Cardiac muscle cell (in vitro differentiated cells and primary cell): ENCODE results near the gene STS. TPM values are rescaled to one million over a fixed set of nuclear protein-coding genes. Genes with fewer than 3 reads are reported as not detected.

Experiments used
- DNase-seq, 2 donors: peaks; one replicate each; pipeline versions ENCODE4 v3.0.0 to v3.0.0-alpha.2; 2010 to 2017; ENCODE audit warnings: low read depth in 1 of 2, low spot score in 1 of 2
- H3K27ac ChIP-seq: fragments of 200-600 bp; sonication (generic); 2 replicates; pipeline ENCODE4 v1.5.1; 2016
- H3K27me3 ChIP-seq: fragments of 200-600 bp; sonication (generic); 2 replicates; pipeline ENCODE4 v1.6.0; 2016; ENCODE audit warnings: control low read depth
- H3K36me3 ChIP-seq: fragments of 200-600 bp; sonication (generic); 2 replicates; pipeline ENCODE4 v1.5.1; 2016; ENCODE audit warnings: control low read depth
- H3K4me1 ChIP-seq: fragments of 200-600 bp; sonication (generic); 2 replicates; pipeline ENCODE4 v1.8.1; 2017; ENCODE audit warnings: low read depth, mild to moderate bottlenecking, mixed run types
- H3K4me3 ChIP-seq: fragments of 200-600 bp; sonication (generic); 2 replicates; pipeline ENCODE4 v1.5.1; 2016; ENCODE audit warnings: mild to moderate bottlenecking
- H3K9me3 ChIP-seq: fragments of 200-600 bp; sonication (generic); 2 replicates; pipeline ENCODE4 v1.5.1; 2017; ENCODE audit warnings: low read depth, mild to moderate bottlenecking, control low read depth
- polyA plus RNA-seq: library from polyadenylated mRNA; unstranded; fragments of >200 nt; fragmentation: Nextera tagmentation; extraction: Ambion mirVana; gene quantifications from 2 replicates; pipeline ENCODE4 v1.2.1, GENCODE V29; 2016
- total RNA-seq: library from RNA; depleted of rRNA; stranded (reverse); fragments of >200 nt; gene quantifications from 2 replicates; pipeline ENCODE4 v1.2.3, GENCODE V29; 2016
- TF ChIP-seq, protein P1 (sequence below): IDR thresholded peaks from 2 replicates; pipeline ENCODE4 v1.5.1; 2012; ENCODE audit warnings: low read depth, mild to moderate bottlenecking, low read length

Gene STS
- total and polyA plus RNA-seq, 2 experiments from 2014 or later: 1.9 to 4.9 TPM

DNA sequence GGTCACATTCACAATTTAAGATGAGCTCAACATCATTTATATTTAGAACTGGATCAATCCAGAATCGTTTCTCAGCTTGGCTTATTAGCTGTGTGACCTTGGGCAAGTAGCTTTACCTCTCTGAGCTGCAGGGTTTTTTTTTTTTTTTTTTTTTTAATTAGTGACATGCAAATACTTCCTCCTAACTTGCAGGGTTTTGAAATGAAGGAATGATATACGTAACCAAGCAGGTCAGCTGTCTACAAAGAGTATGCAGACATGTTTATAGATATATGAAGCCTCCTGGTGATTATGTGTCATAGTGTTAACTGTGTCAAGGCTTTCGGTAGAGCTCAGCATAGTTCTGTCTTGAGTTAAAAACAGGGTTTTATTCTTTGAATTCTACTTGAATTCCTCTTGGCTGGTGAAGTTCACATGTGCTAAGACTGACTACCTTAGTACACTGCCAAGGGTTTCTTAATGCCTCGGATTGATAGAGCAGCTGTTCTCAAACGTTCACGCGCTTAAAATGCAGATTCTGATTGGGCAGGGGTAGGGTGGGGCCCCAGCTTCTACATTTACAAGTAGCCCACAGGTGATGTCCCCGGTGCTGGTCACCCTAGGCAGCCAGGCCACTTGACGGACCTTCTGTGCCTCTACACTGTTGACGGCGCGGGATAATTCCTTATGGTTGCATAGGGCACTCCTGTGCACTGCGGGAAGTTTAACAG is 654 bp upstream of the STS start:
- no peak overlapping the region for H3K27ac ChIP-seq
- H3K36me3 ChIP-seq: no peaks in the 10 kb centered on the region
- H3K27me3 ChIP-seq: no peaks in the 10 kb centered on the region
- peaks cover 4% of the 10 kb centered on the region for H3K4me1 ChIP-seq
- TF ChIP-seq, protein P1, sequence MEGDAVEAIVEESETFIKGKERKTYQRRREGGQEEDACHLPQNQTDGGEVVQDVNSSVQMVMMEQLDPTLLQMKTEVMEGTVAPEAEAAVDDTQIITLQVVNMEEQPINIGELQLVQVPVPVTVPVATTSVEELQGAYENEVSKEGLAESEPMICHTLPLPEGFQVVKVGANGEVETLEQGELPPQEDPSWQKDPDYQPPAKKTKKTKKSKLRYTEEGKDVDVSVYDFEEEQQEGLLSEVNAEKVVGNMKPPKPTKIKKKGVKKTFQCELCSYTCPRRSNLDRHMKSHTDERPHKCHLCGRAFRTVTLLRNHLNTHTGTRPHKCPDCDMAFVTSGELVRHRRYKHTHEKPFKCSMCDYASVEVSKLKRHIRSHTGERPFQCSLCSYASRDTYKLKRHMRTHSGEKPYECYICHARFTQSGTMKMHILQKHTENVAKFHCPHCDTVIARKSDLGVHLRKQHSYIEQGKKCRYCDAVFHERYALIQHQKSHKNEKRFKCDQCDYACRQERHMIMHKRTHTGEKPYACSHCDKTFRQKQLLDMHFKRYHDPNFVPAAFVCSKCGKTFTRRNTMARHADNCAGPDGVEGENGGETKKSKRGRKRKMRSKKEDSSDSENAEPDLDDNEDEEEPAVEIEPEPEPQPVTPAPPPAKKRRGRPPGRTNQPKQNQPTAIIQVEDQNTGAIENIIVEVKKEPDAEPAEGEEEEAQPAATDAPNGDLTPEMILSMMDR: no peak
- no peaks in the 10 kb centered on the region for H3K9me3 ChIP-seq
- peak in 1 of 2 donors; percentile 7 for DNase-seq
- H3K4me3 ChIP-seq: peak overlapping the region; percentile 86

DNA sequence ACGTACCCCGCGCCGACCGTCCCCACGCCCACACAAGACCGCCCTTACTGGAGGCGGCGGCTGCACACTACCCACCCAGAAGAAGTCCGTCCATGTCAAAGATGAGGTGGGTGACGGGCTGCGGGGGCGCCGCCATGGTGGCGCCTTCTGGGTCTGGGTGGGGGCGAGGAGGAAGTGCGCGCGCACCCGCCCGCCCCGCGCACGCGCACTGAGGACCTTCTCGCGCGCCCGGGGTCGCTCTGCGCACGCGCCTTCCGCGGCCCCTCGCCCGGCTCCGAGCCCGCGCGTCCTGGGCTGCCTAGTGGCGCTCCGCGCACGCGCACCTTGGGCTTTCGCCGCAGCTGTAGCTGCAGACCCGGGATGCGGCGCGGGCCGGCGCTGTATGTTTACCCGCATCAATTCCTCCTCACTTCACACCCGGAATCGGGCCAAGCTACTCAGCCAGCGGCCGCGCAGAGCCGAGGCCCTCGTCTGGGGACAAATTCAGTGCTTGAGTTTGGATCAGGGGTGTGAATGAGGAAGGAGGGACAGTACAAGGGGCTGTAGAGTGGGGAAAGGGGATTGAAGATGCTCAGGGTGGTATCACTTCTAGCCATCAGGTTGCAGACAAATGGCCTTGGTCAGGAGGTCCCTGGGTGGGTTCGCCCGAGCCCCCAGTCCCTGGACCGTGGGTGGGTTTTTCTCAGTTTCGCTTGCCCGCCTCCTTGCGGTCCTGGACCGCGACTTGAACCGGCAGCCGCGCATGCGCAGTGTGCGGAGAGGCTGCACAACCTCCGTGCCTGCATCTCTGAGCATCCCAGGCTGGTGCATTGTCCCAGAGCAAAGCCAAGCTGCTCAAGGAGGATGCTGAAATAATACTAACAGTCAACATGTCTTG is 704 bp downstream of the STS start, which contains the start of gene PUDP:
PUDP (minus strand) TSS at position 176 of the 877 bp plus-strand sequence; CDS start at position 136, 40 bp downstream.
- Histone ChIP-seq H3K36me3 (no peaks in the 10 kb centered on the region), H3K4me3 (peak within 1 kb of the TSS; percentile 86)

DNA sequence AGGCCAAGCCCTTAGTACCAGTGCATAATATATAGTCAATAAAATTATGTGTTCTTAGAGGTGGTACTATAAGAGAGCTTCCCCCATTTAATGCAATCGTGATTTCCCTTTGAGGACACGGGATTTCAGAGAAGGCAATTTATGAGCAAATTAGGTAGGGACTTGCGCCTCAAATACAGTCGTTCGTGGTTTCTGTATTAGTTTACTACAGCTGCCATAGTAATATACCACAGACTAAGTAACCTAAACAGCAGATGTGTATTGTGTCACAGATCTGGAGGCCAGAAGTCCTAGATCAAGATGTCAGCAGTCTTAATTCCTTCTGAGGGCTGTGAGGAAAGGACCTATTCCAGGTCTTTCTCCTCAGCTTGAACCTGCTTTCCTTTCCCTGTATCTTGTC is 1.9 kb downstream of the STS start:
- TF ChIP-seq, protein P1: no peak
- H3K27me3 ChIP-seq: peaks cover 8% of the 10 kb centered on the region
- H3K4me1 ChIP-seq: peaks cover 2% of the 10 kb centered on the region
- no peaks in the 10 kb centered on the region for H3K36me3 ChIP-seq
- H3K4me3 ChIP-seq: no peak overlapping the region
- no peak overlapping the region for H3K27ac ChIP-seq
- no peaks in the 10 kb centered on the region for H3K9me3 ChIP-seq
- no peak for DNase-seq

More for the DNA sequence above, 704 bp downstream of the STS start, which contains the start of gene PUDP:
- Histone ChIP-seq H3K27me3 (peaks cover 8% of the 10 kb centered on the region), H3K9me3 (no peaks in the 10 kb centered on the region), H3K27ac (peak within 1 kb of the TSS; percentile 89), H3K4me1 (peaks cover 4% of the 10 kb centered on the region)
- TF ChIP-seq, protein P1: no peak
- DNase-seq: peak; percentile 82 to 96

DNA sequence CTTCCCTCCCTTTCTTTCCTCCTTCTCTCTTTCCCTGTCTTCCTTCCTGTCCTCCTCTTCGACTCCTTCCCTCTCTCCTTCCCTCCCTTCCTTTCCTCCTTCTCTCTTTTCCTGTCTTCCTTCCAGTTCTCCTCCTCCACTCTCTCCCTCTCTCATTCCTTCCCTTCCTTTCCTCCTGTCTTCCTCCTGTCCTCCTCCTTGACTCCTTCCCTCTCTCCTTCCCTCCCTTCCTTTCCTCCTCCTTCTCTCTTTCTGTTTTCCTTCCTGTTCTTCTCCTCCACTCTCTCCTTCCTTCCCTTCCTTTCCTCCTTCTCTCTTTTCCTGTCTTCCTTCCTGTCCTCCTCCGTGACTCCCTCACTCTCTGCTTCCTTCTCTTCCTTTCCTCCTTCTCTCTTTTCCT is 5.7 kb downstream of the STS start:
- H3K4me1 ChIP-seq: no peaks in the 10 kb centered on the region
- no peaks in the 10 kb centered on the region for H3K9me3 ChIP-seq
- DNase-seq: no peak
- TF ChIP-seq, protein P1: no peak
- no peak overlapping the region for H3K27ac ChIP-seq
- no peak overlapping the region for H3K4me3 ChIP-seq
- no peaks in the 10 kb centered on the region for H3K36me3 ChIP-seq
- H3K27me3 ChIP-seq: peaks cover 8% of the 10 kb centered on the region

DNA sequence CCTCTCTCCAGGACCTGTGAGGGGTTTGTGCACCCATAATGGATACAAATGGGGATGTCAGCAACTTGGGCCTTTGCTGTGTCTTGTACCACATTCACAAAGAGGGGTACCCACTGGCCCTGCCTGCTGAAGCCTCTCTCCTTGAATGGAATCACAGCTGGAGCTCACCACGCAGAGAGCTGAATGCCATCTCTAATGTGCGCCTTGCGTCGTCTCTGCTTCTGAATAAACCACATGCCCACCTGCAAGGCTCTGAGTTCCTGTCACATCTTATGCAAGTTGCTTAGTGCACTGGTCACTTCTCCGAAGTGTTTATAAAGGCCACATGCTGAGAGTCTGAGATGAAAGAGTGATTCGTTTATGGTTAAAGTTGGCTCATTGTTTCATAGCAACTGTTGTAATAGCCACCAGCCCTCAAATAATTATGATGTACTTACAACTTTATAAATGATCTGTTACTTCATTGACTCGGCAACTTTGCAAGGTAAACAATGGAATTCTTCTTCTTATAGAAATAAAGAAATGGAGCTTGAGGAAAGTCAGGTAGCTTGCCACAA is 6.6 kb downstream of the STS start:
- Histone ChIP-seq H3K4me3 (no peak overlapping the region), H3K27ac (no peak overlapping the region), H3K36me3 (no peaks in the 10 kb centered on the region), H3K27me3 (peaks cover 8% of the 10 kb centered on the region), H3K9me3 (no peaks in the 10 kb centered on the region), H3K4me1 (no peaks in the 10 kb centered on the region)
- TF ChIP-seq, protein P1: no peak
- DNase-seq: no peak
